ENCODE measurements around the gene SLC9B2.
A peak's percentile ranks its signal among the peaks of the same experiment; 100 is the strongest.
"Not testable (repeated sequence)": the region's sequence is repeated elsewhere in the genome, so short reads cannot be mapped to it uniquely, and the experiment has no call there.

The SLC9B2 gene

DNA sequence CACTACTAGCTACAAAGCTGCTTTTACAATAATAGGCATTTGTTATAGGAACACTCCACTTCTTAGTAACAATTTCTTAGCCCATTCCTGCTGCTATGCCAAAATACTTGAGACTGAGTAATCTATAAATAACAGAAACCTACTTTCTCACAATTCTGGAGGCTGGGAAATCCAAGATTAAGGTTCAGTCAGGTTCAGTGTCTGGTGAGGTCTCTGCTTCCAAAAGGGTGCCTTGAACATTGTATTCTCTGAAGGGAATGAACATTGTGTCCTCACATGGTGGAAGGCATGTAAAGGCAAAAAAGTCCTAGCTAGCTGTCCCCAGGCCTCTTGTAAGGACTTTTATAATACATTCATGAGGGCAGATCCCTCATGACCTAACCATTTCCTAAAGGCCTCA lies 64.0 kb downstream of the SLC9B2 start:
- no peak for DNase-seq

DNA sequence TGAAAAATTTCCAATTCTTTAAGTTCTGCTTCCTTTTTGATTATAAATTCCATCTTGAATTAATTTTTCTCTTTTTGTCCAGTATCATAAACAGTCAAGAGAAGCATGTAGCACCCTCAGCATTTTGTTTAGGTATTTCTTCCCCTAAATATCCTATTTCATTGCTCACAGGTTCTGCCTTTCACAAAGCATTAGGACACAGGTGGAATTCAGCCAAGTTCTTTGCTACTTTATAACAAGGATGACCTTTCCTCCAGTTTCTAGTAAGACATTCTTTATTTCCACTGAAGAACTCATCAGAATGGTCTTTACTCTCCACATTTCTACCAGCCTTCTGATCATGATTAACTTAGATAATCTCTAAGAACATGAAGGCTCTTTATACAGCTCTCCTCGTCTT lies 64.5 kb downstream of the SLC9B2 start:
- DNase-seq: no peak

DNA sequence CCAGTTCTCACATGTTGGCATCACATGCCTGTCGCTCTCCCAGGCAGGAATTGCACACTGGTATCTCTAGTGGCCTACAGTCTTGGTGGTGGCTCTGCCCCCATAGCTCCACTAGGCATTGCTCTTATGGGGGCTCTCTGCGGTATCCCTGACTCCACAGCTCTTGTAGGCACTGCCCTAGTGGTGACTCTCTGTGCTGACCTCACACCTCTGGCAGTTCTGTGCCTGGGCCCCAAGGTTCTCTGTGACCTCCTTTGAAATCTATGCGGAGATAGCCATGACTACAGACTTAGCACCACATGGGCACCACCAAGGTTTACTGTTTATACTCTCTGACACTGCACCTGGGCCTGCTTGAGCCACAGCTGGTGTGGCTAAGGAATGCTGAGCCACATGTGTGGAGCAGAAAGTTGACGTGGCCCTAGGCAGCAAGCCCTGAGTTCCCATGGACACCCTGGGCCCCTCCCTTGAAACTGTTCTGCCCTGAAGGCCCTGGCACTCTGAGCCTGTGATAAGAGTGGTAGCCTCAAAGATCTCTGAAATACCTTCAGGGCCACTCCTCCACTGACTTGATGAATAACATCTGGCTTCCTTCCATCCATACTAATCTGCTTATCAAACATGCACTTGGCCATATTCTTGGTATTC lies 65.1 kb downstream of the SLC9B2 start:
- DNase-seq: no peak

- DNase-seq: no peak
Measured at GRCh38 chr4:103010804-103011203, 65.8 kb downstream of the SLC9B2 start.

GRCh38 chr4:103008875-103009729 lies 67.5 kb downstream of the SLC9B2 start:
- DNase-seq: peak; percentile 75

- no peak for DNase-seq
Measured at GRCh38 chr4:103002551-103002950, 74.0 kb downstream of the SLC9B2 start.

GRCh38 chr4:102994803-102995202 lies 81.8 kb downstream of the SLC9B2 start:
- DNase-seq: no peak

DNA sequence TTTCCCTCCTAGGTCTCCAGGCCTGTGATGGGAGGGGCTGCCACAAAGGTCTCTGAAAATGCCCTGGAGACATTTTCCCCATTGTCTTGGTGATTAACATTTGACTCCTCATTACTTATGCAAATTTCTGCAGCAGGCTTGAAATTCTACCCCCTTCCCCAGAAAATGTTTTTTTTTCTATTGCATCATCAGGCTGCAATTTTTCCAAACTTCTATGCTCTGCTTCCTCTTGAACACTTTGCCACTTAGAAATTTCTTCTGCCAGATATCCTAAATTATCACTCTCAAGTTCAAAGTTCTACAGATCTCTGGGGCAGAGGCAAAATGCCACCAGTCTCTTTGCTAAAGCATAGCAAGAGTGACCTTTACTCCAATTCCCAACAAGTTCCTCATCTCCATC lies 82.6 kb downstream of the SLC9B2 start:
- DNase-seq: not testable (repeated sequence)

- DNase-seq: peak; percentile 47
Measured at GRCh38 chr4:102988429-102989020, 88.0 kb downstream of the SLC9B2 start.

- DNase-seq: no peak
Measured at GRCh38 chr4:102981005-102981404, 95.6 kb downstream of the SLC9B2 start.
